Measurements from ENCODE around the gene CEP135. TPM values are rescaled to one million over a fixed set of nuclear protein-coding genes. Genes with fewer than 3 reads are reported as not detected.
"Not testable (repeated sequence)": the region's sequence is repeated elsewhere in the genome, so short reads cannot be mapped to it uniquely, and the experiment has no call there.

CEP135 gene
- polyA plus RNA-seq, 1 experiment = 2.0 TPM

DNA sequence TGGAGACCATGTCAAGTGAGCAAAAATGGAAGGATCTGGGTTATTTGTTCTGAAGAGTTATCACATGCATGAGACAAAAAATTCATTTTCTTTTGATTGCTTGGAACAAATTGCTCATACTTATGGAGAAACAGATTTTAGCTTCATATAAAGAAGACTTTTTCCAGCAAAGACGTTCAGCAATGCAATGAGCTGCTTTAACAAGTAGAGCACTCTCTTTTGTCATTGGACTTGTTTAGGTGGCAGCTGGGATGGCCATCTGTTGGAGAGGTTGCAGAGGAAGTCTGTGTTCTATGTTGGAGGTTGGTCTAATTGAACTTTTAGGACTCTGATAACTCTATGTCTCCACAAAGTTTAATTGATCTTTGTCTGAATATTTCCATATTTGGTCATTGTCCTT, 19.9 kb upstream of the CEP135 start:
- TF ChIP-seq, protein P1, sequence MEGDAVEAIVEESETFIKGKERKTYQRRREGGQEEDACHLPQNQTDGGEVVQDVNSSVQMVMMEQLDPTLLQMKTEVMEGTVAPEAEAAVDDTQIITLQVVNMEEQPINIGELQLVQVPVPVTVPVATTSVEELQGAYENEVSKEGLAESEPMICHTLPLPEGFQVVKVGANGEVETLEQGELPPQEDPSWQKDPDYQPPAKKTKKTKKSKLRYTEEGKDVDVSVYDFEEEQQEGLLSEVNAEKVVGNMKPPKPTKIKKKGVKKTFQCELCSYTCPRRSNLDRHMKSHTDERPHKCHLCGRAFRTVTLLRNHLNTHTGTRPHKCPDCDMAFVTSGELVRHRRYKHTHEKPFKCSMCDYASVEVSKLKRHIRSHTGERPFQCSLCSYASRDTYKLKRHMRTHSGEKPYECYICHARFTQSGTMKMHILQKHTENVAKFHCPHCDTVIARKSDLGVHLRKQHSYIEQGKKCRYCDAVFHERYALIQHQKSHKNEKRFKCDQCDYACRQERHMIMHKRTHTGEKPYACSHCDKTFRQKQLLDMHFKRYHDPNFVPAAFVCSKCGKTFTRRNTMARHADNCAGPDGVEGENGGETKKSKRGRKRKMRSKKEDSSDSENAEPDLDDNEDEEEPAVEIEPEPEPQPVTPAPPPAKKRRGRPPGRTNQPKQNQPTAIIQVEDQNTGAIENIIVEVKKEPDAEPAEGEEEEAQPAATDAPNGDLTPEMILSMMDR (IDR thresholded peaks at IDR 0.05; ENCODE audit: insufficient read depth, low read depth, low read length) = no peak
- CTCF ChIA-PET = interaction anchor here (1.4 kb wide), 1 partner anchor 20 kb away, joined by 3 read pairs; the partner anchor contains the start of gene CEP135
- no peaks in the 10 kb centered on the region; the same call in 1 of the 2 replicates for H3K27me3 ChIP-seq (ENCODE audit: control insufficient read depth, insufficient read depth, low read length)
- H3K36me3 ChIP-seq (ENCODE audit: control insufficient read depth, insufficient read depth, low read length) = no peaks in the 10 kb centered on the region
- no peak for DNase-seq (ENCODE audit: low read depth)
- H3K4me3 ChIP-seq (ENCODE audit: low read depth, low read length) = no peak overlapping the region
- POLR2A ChIA-PET = no interaction called here

DNA sequence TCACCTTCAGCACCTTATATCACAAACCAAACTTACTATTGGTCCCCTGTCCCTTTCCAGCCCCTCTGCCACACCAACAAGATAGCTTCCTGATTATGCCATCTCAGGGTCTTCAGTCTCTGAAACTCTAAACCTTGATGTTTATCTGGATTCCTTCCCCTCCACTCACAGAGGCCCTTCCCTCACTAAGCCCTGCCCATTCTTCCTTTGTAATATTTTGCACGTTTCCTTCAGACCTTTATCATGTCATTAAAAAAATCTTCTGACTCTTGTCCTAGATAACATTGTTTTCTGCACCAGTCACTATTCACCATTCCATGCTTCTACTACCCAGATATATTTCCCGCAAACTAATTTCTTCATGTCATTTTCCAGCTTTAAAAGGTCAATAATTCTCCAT, 17.7 kb upstream of the CEP135 start:
- DNase-seq (ENCODE audit: low read depth) = no peak
- no peaks in the 10 kb centered on the region for H3K36me3 ChIP-seq (ENCODE audit: control insufficient read depth, insufficient read depth, low read length)
- no peak overlapping the region for H3K4me3 ChIP-seq (ENCODE audit: low read depth, low read length)
- H3K27me3 ChIP-seq (ENCODE audit: control insufficient read depth, insufficient read depth, low read length) = no peaks in the 10 kb centered on the region; the same call in 1 of the 2 replicates
- ChIA-PET CTCF (interaction anchor here (0.7 to 4.7 kb wide), 3 partner anchors 11 to 17 kb away, joined by 3 to 32 read pairs (median 3); partner anchors contain the start of gene CEP135), POLR2A (no interaction called here)
- TF ChIP-seq, protein P1 (IDR thresholded peaks at IDR 0.05; ENCODE audit: insufficient read depth, low read depth, low read length) = no peak

DNA sequence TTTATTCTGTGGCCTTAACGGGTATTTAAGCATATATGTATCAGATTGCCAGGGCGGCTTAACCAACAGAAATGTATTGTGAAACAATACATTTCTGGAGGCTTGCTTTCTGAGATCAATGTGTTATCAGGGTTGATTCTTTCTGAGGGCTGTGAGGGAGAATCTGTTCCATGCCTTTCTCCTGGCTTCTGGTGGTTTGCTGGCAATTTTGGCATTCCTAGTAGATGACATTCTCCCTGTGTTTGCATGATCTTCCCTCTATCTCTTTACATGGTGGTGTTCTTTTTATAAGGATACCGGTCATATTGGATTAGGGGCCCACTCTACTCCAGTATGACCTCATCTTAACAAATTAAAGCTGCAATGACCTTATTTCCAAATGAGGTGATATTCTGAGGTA, 16.9 kb upstream of the CEP135 start:
- DNase-seq (ENCODE audit: low read depth) = no peak
- CTCF ChIA-PET = interaction anchor here (1.1 to 4.7 kb wide), 3 partner anchors 11 to 54 kb away, joined by 3 to 32 read pairs (median 3); partner anchors contain the start of gene CEP135
- Histone ChIP-seq H3K4me3 (ENCODE audit: low read depth, low read length) (no peak overlapping the region), H3K36me3 (ENCODE audit: control insufficient read depth, insufficient read depth, low read length) (no peaks in the 10 kb centered on the region), H3K27me3 (ENCODE audit: control insufficient read depth, insufficient read depth, low read length) (no peaks in the 10 kb centered on the region)
- TF ChIP-seq, protein P1 (IDR thresholded peaks at IDR 0.05; ENCODE audit: insufficient read depth, low read depth, low read length) = no peak
- POLR2A ChIA-PET = interaction anchor here (0.6 kb wide), 1 partner anchor 17 kb away, joined by 3 read pairs; the partner anchor contains the start of gene CEP135

DNA sequence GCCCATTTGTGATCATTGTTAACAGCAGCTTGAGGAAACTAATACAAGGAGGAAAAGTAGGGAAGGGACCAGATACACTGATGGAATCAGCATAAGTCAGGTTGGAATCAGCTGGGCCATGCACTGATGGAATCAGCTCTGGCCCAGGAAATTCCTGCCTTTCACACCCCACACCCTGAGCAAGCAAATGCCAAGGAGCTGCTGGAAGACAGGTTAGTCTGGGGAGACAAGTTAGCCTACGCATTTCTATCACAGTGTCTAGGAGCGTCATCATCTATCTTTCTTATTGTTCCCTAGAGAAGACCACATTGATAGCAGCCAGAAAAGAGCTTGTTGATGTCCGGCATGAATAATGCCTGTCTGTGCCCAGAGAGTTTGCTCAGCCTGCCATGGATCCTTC, 16.2 kb upstream of the CEP135 start:
- no peak for DNase-seq (ENCODE audit: low read depth)
- Histone ChIP-seq H3K36me3 (ENCODE audit: control insufficient read depth, insufficient read depth, low read length) (no peaks in the 10 kb centered on the region), H3K27me3 (ENCODE audit: control insufficient read depth, insufficient read depth, low read length) (no peaks in the 10 kb centered on the region), H3K4me3 (ENCODE audit: low read depth, low read length) (no peak overlapping the region)
- TF ChIP-seq, protein P1 (IDR thresholded peaks at IDR 0.05; ENCODE audit: insufficient read depth, low read depth, low read length) = no peak
- CTCF ChIA-PET = interaction anchor here (1.1 to 4.7 kb wide), 3 partner anchors 11 to 53 kb away, joined by 3 to 32 read pairs (median 3); partner anchors contain the start of gene CEP135
- POLR2A ChIA-PET = interaction anchor here (0.6 kb wide), 1 partner anchor 16 kb away, joined by 3 read pairs; the partner anchor contains the start of gene CEP135

DNA sequence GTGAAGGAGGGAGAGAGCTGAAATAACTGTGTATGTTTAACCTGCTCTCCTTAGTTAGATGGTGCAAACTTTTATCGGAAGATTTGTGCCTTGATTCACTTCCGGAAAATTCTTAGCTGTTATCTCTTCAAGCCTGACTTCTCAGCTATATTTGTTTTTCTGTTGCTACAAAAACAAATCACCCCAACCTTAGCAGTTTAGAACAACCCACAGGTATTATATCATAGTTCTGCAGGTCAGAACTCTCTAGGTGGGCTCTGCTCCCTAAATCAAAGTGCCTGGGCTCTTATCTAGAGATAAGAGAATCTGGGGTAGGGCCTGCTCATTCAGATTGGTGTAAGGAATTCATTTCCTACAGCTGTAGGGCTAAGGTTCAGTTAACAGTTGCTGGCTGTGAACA, 15.1 kb upstream of the CEP135 start:
- H3K4me3 ChIP-seq (ENCODE audit: low read depth, low read length) = no peak overlapping the region
- ChIA-PET POLR2A (no interaction called here), CTCF (interaction anchor here (0.7 to 4.7 kb wide), 2 partner anchors 15 to 22 kb away, joined by 3 to 32 read pairs; partner anchors contain the start of gene CEP135)
- no peak for DNase-seq (ENCODE audit: low read depth)
- TF ChIP-seq, protein P1 (IDR thresholded peaks at IDR 0.05; ENCODE audit: insufficient read depth, low read depth, low read length) = no peak
- no peaks in the 10 kb centered on the region for H3K36me3 ChIP-seq (ENCODE audit: control insufficient read depth, insufficient read depth, low read length)
- no peaks in the 10 kb centered on the region for H3K27me3 ChIP-seq (ENCODE audit: control insufficient read depth, insufficient read depth, low read length)

DNA sequence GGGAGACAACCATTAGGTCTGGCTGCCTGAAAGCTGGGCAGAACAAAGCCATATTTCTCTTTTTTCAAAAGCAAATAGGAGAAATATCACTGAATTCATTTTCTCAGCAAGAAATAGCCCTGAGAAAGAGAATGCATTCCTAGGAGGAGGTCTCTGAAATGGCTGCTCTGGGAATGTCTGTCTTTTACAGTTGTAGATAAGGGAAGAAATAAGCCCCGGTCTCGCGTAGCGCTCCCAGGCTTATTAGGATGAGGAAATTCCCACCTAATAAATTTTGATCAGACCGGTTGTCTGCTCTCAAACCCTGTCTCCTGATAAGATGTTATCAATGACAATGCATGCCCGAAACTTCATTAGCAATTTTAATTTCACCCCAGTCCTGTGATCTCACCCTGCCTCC, 12.8 kb upstream of the CEP135 start:
- H3K4me3 ChIP-seq (ENCODE audit: low read depth, low read length); POLR2A ChIA-PET; H3K27me3 ChIP-seq (ENCODE audit: control insufficient read depth, insufficient read depth, low read length); H3K36me3 ChIP-seq (ENCODE audit: control insufficient read depth, insufficient read depth, low read length); DNase-seq (ENCODE audit: low read depth): not testable (repeated sequence)
- CTCF ChIA-PET = interaction anchor here (2.0 kb wide), 1 partner anchor 12 kb away, joined by 7 read pairs; the partner anchor contains the start of gene CEP135

Measured in BJ (cell line).